Epithelial cell of proximal tubule (primary cell): ENCODE data around the gene VAV3. TPM values are rescaled to one million over a fixed set of nuclear protein-coding genes. Genes with fewer than 3 reads are reported as not detected.

Experiments used
- DNase-seq: peaks from one replicate; pipeline ENCODE4 v3.0.0-alpha.2; 2011; ENCODE audit warnings: low read depth
- H3K4me3 ChIP-seq: 2 replicates; pipeline ENCODE4 v1.5.1; 2011; ENCODE audit warnings: low read depth, mild to moderate bottlenecking, low read length
- CTCF ChIP-seq: conservative IDR thresholded peaks from 2 replicates; pipeline ENCODE4 v1.5.1; 2012; ENCODE audit warnings: low read depth, mild to moderate bottlenecking, low read length
- total RNA-seq: library from RNA; depleted of rRNA; stranded (reverse); fragments of >200 nt; gene quantifications from 2 replicates; pipeline ENCODE4 v1.2.3, GENCODE V29; 2015

The VAV3 gene
- total RNA-seq, 1 donor from 2014 or later = 9.7 TPM

GRCh38 chr1:107991371-107992066 is 26.5 kb upstream of the VAV3 start:
- TF ChIP-seq CTCF = no peak
- no peak overlapping the region for H3K4me3 ChIP-seq
- no peak for DNase-seq

GRCh38 chr1:107990606-107991005 is 25.6 kb upstream of the VAV3 start:
- no peak for TF ChIP-seq CTCF
- H3K4me3 ChIP-seq = no peak overlapping the region
- no peak for DNase-seq

GRCh38 chr1:107981277-107981676 is 16.3 kb upstream of the VAV3 start:
- no peak for DNase-seq
- H3K4me3 ChIP-seq = no peak overlapping the region
- TF ChIP-seq CTCF = no peak

- no peak for DNase-seq
- no peak overlapping the region for H3K4me3 ChIP-seq
- TF ChIP-seq CTCF = no peak
Observed at GRCh38 chr1:107979926-107980325, 14.9 kb upstream of the VAV3 start.

GRCh38 chr1:107979088-107979487 is 14.1 kb upstream of the VAV3 start:
- no peak for DNase-seq
- TF ChIP-seq CTCF = no peak
- H3K4me3 ChIP-seq = no peak overlapping the region

GRCh38 chr1:107976836-107977235 is 11.9 kb upstream of the VAV3 start:
- H3K4me3 ChIP-seq = no peak overlapping the region
- DNase-seq = no peak
- no peak for TF ChIP-seq CTCF

GRCh38 chr1:107976431-107976830 is 11.5 kb upstream of the VAV3 start:
- H3K4me3 ChIP-seq = no peak overlapping the region
- no peak for DNase-seq
- TF ChIP-seq CTCF = no peak
